GM18909 (cell line): ENCODE measurements around the gene C3orf18.

ENCODE experiments used
- ATAC-seq: cut with Tn5 transposase; IDR thresholded peaks from one replicate; pipeline ENCODE4 v1.9.1; 2021; ENCODE audit warnings: mild to moderate bottlenecking; ENCODE audit not compliant: unreplicated experiment, poor library complexity

The C3orf18 gene

DNA sequence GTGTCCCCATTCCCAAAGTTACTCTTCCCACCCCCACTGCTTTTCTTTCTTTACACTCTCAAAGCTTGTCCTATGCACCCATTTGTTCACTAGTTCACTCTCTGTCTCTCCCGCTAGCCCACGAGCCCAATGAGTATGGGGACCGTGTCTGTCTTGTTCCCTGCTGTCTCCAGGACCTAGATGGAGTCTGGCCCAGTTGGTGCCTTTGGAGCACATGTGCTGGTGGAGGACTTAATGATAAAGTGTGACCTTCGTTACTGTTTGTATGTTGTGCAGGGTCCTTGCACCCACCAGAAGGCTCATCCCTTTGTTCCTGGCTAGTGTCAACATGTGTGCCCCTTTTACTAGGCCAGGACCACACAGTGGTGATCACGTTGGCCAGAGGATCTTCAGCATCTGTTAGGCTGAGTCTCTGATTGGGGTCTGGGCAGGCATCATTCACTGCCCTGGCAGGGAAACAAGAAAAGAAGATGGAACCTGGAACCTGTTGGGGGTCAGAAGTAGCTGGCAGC lies 36.6 kb upstream of the C3orf18 start:
- no peak for ATAC-seq

- ATAC-seq = no peak
Observed at GRCh38 chr3:50603261-50604109, 35.9 kb upstream of the C3orf18 start.

- no peak for ATAC-seq
Observed at GRCh38 chr3:50602595-50603191, 35.1 kb upstream of the C3orf18 start.

DNA sequence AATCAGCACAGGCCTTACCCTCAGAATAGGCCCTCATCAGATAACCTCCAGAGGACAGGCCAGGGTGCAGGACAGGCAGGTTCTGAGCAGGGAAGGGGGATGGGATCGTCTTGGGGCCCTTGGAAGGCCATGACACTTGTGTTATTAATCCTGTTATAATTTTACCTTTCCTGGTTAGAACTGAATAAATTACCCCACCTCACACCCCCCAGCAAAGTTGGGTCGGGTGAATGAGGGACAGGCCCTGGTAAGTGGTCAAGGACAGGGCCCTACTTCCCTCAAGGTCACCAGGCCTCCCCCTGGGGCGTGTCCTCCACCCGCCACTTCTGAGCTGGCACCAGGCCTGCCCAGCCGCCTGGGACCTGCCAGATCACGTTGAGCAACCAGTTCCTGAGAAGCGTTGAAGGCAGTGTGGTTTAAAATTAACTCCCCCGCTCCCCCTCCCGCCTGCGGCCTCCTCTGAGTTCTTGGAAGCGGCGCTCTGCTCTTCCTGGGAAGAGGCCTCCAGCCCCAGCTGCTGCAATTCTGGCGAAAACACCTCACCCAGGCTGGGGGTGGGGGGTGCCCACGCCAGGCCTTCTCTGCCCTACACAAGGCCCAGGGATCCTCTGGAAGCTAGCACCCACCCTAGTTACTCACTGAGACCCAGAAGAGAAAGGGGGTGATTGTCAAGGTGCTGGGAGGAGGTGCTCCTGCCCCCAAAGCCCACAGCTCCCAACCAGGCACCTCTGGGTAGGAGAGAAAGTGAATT lies 33.5 kb upstream of the C3orf18 start:
- peak; percentile 78 for ATAC-seq

GRCh38 chr3:50600141-50600753 lies 32.7 kb upstream of the C3orf18 start:
- no peak for ATAC-seq

GRCh38 chr3:50599716-50600118 lies 32.2 kb upstream of the C3orf18 start:
- no peak for ATAC-seq

- ATAC-seq = no peak
Observed at GRCh38 chr3:50599115-50599715, 31.7 kb upstream of the C3orf18 start.

- ATAC-seq = no peak
Observed at GRCh38 chr3:50594253-50594785, 26.8 kb upstream of the C3orf18 start.

- no peak for ATAC-seq
Observed at GRCh38 chr3:50592568-50592967, 25.0 kb upstream of the C3orf18 start.

DNA sequence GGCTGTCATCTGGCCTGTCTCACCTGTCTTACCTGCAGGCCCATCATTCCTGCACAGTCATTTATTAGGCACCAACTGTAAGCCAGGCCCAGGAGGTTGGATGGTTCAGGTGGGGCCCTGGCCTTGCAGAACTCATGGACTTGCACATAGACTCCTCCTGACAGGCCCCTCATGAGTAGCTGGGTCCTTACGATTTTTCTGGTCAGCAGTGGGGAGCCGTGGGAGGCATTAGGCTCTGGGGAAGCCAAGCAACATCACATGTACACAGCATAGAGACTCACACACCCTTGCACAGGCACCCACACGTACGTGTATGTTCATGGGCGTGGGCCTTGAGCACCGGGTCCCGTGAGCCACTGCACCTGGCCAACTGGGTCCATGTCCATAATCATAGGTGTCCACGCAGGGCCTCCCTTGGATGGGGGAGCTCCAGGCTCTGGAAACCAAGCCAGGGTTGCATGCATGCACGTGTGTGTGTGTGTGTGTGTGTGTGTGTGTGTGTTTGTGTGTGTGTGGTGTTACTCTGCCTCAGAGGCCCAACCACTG lies 23.7 kb upstream of the C3orf18 start:
- ATAC-seq = no peak

DNA sequence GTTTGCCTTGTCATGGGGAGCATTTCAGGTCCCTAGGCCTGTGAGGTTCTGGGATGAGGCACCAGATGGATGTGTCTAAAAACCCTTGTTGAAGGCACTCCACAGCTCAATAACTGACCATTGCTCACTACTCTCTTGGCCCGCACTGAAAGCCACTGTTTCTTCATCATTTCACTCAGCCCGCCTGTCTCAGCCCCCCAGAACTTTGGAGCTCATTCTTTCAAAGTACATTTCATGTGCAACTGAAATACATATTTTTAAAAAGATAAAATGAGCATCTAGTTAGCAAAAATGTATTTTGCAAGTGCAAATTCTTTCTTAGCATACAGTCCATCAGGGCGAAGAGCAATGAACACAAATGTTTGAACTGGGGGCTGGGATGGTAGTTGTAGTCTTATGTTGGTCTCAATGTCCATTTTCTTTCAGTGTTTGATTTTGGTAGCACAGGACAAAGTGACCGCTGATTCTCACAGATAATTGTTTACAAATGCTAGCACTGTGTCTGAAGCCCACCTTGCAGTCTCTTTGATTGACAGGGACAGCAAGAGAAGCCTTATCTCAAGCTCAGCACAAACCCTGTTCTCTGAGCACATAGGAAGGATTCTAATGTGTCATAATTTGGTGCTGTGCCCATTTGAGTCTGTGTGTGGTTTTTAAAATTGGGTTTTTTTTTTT lies 21.3 kb upstream of the C3orf18 start:
- ATAC-seq = no peak

GRCh38 chr3:50587806-50588758 lies 20.5 kb upstream of the C3orf18 start:
- ATAC-seq = peak; percentile 46

- no peak for ATAC-seq
Observed at GRCh38 chr3:50587373-50587772, 19.8 kb upstream of the C3orf18 start.

- no peak for ATAC-seq
Observed at GRCh38 chr3:50586763-50587070, 19.2 kb upstream of the C3orf18 start.

GRCh38 chr3:50585919-50586762 lies 18.6 kb upstream of the C3orf18 start:
- ATAC-seq = no peak

- ATAC-seq = no peak
Observed at GRCh38 chr3:50584391-50584790, 16.8 kb upstream of the C3orf18 start.

DNA sequence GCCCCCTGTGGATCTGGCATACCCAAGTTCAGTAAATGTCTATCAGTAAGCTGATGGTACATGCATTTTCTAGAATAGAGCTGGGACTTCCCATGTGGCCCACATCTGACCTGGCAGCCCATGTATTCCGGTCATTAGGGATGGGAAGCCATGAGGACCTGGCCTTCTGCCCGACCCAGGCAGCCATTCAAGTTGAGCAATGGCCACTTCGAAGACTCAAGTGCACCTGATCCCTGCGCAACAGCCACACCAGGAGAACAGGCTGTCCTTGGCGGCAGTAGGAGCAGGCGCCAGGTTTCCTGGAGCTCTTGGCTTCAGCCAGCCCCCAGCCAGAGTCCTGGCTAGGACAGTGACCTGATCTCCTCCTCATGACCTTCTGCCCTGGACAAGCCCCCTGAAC lies 16.4 kb upstream of the C3orf18 start:
- ATAC-seq = no peak
